GM19468 (cell line): ENCODE measurements around the gene ZNF576.
"Not testable (repeated sequence)": the region's sequence is repeated elsewhere in the genome, so short reads cannot be mapped to it uniquely, and the experiment has no call there.

Source experiments
- ATAC-seq: cut with Tn5 transposase; IDR thresholded peaks from one replicate; pipeline ENCODE4 v1.9.1; 2021; ENCODE audit warnings: mild to moderate bottlenecking, moderate library complexity, moderate number of reproducible peaks; ENCODE audit not compliant: unreplicated experiment; ENCODE audit errors: extremely low read depth

The ZNF576 gene

DNA sequence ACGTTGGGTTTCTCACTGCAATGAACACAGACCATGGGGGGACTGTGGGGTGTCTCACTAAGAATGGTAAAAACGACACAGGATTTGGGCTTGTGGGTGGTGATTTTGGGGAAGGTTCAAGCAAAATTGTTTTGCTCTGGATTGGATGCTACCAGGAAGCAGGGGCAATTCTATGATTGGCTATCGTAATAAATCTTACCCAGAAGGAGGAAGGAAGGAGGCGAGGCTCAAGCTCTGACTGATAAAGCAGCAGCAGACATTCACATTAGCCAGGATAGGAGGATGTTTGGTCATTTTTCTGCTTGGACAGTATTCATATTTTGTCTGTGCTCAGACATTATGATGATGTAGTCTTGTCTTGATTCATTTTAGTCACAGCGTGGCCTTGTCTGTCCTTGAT lies 1.5 kb downstream of the ZNF576 start:
- ATAC-seq, result no peak

DNA sequence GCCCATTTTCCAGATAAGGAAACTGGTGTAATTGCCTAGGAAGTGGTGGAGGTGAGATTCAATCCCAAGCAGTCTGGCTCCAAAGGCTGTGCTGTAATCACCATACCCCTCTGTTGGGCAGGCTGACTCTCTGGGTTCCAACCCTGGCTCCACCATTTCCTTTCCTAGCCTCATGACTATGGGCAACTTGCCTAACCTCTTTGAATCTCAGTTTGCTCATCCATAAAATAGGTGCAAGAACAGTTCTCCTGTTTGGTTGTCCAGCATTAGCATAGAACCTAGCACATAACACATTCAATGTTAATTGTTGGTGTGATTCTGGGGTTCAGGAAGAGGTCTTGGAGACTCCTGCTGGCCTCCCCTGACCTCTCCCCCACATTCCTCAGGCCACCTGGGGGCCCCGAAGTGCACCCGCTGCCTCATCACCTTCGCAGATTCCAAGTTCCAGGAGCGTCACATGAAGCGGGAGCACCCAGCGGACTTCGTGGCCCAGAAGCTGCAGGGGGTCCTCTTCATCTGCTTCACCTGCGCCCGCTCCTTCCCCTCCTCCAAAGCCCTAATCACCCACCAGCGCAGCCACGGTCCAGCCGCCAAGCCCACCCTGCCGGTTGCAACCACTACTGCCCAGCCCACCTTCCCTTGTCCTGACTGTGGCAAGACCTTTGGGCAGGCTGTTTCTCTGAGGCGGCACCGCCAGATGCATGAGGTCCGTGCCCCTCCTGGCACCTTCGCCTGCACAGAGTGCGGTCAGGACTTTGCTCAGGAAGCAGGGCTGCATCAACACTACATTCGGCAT lies 2.2 kb downstream of the ZNF576 start:
- no peak for ATAC-seq

DNA sequence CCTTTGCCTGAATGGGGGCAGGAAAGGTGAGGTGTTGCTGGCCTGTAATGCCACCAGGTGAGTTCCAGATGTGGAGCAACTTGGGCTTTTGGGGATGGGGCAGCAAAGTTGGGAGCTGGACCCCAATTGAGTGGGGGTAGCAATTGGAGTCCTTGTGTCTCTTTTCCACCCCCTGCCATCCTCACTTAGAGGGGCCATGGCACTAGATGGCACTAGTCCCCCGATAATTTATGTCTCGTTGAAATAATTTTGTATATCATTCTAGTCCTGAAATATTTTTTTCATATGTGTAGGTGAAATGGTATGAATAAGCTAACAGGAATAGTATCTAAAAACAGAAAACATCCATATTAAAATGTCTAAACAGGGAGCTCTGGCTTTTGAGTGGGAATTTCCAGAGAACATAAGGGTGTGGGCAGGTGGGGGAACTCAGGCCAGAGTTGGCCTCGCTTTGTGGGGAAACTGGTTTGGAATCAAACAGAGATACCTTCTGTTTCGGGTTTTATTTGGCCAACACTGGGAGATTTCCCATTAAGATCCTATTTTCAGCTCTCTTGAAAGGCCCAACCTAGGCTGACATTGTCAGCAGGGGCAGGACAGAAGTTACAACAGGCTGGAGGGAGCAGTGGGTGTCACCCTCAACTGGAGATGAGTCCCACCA lies 3.4 kb downstream of the ZNF576 start:
- ATAC-seq, result no peak

DNA sequence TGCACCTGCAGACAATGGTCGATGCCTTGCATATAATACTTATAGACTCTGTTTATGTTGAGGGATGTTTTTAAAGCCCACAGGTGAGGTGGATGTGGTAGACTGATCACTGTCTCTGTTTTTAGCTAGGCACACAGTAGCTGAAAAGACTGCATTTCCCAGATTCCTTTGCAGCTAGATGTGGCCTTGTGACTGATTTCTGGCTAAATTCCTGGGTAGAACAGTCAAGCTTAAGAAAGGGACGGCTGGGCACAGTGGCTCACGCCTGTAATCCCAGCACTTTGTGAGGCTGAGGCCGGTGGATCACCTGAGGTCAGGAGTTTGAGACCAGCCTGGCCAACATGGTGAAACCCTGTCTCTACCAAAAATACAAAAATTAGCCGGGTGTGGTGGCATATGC lies 3.9 kb downstream of the ZNF576 start:
- ATAC-seq, result not testable (repeated sequence)

DNA sequence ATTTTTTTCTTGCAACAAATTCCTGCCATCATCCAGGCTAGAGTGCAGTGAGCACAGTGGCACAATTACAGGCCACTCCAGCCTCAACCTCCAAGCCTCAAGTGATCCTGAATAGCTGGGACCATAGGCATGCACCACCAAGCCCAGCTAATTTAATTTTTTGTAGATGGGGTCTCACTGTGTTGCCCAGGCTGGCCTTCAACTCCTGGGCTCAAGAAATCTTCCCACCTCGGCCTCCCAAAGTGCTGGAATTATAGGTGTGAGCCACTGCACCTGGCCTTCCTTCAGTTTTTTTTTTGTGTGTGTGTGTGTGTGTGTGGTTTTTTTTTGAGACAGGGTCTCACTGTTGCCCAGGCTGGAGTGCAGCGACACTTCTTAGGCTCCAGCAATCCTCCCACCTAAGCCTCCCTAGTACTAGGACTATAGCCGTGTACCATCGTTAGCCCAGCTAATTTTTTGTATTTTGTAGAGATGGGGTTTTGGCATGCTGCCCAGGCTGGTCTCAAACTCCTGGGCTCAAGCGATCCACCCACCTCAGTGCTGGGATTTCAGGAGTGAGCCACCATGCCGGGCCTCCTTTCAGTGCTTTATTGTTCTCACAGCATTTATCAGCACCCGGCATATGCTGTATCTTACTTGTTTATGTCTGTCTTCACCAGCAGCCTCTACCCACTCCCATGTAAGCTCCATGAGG lies 9.6 kb downstream of the ZNF576 start:
- ATAC-seq, result no peak

DNA sequence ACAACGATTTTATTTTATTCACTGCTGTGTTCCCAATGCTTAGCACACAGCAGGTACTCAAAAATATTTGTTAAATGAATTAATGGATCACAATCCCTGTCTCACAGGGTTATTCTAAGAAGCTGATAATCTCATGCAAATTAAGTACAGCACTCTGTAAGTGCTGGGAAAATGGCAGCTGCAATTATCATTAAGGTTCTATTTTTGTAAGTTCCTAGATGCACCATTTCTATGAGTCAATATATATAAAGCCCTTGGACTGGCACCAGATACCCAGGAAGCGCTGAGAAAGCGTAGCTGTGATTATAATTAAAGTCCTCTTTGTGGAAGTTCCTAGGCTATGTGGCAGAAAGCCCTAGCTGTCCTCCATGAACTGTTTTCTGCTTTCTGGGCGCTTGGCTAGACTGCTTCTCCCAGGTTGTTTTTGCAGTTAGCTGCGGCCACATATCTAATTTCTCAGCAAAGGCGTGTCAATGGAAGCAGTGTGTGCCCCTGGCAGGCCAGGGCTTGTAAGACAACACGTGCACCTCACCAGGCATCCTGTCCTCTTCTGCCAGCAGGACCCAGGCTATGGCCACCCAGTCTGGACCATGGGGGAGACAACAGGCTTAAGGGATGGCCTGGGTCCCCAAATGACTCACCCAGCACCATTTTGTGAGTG lies 10.3 kb downstream of the ZNF576 start:
- no peak for ATAC-seq

DNA sequence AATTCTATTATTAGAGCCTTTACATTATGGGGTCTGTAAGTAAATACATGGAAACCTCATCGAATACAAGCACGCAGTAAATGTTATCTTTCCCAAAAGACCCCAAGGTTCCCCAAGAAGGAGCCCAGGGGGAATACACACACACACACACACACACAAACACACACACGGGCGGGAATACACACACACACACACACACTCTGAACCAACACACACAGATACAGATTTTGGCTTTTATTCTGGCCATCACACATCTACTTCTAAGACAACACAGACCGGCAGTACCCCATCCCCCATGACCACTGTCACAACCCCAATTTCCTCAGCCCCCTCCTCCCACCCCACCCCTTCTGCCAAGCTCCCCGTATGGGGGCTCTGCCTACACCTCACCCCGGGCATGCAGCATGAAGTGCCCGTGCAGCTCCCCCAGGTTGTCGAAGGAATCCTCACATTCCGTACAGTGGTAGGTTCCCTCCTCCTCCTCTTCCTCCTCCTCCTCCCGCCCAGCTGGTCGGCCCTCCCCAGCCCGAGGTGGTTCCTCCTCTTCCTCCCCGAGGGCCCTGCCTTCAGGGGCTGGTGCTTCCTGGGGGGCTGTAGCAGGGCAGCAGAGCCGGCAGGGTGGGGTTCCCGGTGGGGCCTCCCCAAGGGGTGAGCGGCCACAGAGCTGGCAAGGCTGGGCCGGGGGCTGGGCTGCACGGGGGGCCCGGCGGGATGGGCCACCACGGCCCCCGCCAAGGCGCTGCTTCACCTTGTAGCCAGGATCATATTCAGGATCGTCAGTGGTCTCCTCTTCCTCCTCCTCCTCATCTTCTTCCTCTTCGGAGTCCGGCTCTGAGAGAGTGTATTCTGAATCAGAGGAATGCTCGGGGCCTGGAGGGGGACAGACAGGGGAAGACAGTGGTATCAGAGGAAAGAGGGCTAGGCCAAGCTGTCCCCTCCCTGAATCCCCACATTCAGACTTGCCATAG lies 11.1 kb downstream of the ZNF576 start:
- ATAC-seq, result no peak

DNA sequence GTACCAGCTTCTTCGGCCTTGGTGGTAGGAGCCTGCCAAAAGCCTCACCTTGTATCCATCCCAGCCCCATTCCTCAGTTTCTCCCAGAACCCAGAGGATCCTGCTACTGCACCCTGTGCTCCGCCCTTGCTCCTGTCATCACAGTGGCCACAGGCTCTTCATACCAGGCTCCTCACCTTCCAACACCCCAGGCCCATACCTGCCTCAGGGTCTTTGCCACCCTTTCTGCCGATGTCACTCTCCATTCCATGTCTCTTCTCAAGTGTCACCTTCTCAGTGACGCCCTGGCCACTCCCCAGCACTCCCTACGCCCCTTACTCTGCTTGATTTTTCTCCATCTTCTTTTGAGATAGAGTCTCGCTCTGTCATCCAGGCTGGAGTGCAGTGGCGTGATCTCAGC lies 13.5 kb downstream of the ZNF576 start:
- ATAC-seq, result no peak

DNA sequence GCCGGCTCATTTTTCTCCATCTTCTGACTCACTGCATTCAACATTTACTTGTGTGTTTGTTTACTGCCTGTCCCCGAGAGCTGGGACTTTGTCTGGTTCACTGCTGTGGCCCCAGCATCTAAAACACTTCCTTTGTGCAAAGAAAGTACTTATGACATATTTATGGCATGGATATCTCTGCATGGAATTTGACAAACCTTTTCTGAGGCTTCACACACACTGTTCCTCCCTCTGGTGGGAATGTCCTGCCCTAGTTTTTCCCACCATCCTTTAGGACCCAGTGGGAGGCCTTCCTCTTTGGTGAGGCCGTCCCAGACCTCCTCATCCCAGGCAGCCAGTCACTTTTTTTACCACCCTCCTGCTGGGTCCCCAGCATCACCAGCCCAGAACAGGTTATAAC lies 14.1 kb downstream of the ZNF576 start:
- ATAC-seq, result no peak

DNA sequence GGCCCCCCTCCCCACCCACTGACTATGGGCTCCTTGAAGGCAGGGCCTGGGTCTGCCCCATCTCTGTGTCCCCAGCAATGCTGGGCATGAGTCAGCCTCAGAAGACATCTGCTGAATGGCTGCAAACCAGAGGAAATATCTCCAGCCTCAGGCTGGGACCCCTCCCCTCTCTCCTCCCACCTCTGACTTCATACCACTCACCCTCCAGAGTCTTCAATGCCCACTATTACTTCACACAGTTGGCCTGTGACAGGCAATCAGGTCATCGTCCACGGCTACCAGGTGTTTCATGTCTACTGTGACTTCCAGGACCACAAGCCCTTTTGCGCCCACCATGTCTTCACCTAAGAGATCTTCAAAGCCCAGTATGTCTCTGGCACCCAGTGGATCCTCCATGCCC lies 15.4 kb downstream of the ZNF576 start, which contains the start of gene SRRM5:
Gene SRRM5, plus strand, starts transcription at position 301 of the 400 bp plus-strand sequence. Its CDS starts 34 bp downstream, at position 335.
- ATAC-seq, result no peak

DNA sequence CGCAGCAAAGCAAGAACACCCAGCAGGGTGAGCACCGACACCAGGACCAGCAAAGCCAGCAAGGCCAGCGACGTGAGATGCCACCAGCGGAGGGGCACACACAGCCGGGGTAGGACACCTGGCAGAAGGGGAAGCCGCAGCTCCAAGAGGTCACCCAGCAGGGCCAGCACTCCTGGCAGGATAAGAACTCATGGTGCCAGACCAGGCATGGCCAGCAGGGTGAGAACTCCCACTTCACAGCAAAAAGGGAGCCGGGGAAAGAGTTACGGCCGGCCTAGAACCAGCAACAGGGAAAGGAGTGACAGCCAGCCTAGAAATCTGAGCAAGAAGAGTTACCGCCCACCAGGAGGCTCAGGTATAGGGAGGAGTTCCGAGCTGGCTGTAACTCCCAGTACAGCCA lies 16.0 kb downstream of the ZNF576 start:
- no peak for ATAC-seq

DNA sequence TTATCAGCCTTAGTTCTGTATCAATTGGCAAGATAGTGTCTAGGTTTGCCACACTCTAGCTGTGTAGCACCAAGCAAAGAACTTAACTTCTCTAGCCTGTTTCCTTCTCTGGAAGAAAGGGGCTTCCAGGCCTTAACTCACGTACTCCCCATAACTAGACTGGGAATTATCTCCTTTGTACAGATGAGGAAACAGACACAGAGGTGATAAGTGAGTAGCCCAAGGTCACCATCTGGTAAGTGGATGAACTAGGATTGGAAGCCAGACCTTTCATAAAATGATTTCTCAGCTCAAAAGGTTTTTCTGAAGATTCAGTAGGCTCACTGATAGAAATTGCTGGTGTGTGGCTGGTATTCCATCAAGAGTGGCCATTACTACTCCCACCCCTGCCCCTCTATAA lies 19.9 kb downstream of the ZNF576 start:
- no peak for ATAC-seq

DNA sequence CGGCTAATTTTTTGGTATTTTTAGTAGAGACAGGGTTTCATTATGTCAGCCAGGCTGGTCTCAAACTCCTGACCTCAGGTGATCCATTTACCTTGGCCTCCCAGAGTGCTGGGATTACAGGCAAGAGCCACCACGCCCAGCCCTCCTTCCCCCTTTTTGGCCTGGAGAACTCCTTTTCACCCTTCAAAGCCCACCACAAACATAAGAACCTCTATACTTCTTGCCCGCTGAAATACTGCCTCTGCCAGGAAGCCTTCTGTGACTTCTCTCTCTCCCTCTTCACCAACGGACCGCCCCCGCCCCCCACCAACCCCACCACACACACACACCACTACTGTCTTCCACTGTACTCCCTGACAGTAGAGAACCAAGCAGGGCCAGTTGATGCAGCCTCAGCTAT lies 20.6 kb downstream of the ZNF576 start:
- no peak for ATAC-seq

DNA sequence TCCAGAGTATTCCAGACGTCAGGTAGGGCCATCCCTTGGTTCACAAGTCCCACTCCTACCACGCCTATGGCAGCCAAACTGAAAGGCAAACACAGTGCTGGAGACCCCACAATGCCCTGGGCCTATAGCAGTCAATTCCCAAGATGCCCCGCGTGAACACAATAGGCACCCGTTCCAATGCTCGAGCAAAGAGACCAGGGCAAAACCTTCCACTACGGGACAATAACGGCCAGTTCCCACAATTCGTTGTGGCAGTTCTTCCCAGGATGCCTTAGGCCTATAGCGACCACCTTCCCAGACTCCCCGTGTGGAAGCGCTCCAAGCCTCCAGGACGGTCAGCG lies 22.5 kb downstream of the ZNF576 start:
- ATAC-seq, result no peak

DNA sequence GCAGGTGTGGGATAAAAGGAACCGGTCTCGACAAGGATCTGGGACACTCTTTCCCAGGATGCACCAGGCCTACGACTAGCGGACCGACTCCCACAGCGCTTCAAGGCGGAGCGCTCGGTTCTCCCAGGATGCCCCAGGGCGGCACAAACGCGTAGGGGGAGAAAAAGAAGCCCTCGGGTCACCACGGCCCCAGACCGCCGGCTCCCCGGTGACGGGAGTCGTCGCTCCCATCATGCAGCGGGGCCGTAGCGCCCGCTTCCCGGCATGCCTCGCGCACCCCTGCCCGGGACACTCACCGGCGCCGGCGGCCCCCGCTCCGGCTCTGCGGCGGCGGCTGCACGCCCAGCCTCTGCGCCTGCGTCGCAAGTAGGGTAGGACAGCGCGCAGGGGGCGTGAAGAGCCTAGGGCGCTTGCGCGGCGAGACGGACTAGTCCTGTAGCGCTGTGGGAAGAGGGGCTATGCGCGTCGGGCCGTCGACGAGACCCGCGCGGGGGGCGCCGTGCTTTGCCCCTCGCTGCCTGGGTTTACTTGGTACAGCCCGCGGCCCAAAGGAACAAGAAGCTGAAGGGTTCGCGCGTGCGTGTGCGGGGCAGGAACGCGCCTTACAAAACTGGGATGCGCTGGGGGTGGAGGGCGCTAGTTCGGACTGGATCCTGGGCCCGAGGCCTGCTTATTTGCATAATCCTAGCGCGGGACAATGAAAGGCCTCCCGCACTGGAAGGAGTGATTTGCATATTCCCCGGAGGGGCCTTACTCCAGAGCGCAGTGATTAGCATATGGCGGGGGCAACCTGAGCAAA lies 23.1 kb downstream of the ZNF576 start, which contains the start of gene ZNF428:
Gene ZNF428, minus strand, starts transcription at position 368 of the 799 bp plus-strand sequence. CDS start 5,325 bp downstream, outside the sequence.
- peak; percentile 77 for ATAC-seq

DNA sequence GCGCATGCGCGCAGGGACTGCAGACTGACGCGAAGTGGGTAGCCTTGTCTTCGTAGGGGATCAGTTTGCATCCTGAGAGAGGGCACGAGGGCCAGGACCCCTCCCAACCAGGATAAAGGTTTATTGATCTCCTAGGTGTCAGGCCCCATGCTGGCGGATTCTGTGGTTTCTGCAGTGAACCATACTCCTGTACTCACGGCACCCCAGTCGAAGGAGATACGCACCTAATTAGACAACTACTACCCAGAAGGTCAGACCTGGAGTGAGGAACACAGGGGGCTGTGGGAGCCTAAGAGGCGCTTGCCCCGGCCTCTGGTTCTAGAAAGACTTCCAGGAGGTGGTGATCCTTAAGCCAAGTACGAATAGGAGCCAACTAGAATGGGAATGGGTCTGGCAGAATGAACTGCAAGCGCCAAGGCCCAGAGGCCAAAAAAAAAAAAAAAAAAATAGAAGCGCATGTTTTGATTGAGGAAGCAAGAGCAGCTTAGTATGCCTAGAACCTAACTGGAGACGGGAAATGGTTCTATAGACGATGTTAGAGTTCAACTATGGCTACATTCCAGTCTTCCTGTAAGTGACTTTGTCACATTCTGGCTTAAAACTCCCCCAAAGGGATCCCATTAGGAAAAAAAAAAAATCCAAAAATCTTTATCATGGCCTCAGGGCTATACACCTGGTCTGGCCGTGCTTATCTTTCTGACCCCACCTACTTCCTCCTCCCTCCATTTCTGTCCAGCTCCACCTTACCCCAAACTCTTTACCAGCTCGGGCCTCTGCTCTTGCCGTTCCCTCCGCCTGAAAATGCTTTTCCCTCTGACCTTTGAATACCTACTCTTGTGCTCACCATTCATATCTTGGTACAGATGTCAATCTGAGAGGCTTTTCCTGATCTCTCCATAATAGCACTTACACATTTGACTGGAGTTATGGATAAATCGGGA lies 23.9 kb downstream of the ZNF576 start:
- no peak for ATAC-seq

DNA sequence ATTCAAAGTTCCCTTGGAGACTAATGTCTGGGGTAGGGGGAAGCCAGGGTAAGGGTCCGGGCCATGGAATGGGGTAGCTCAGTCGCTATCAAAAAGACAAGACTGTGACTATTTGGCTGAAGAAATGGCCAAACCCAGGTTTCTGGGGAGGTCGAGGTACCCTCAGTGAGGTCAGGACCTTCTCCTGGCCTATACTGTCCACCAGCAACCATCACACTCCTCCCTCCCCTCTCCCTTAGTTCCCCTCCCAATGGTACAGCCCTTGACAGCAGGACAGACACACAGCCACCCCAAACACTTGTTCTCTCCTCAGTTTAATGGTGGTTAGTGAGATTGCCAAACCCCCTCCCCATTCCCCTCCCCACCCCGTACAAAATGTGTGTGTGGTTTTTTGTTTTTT lies 25.7 kb downstream of the ZNF576 start:
- no peak for ATAC-seq

DNA sequence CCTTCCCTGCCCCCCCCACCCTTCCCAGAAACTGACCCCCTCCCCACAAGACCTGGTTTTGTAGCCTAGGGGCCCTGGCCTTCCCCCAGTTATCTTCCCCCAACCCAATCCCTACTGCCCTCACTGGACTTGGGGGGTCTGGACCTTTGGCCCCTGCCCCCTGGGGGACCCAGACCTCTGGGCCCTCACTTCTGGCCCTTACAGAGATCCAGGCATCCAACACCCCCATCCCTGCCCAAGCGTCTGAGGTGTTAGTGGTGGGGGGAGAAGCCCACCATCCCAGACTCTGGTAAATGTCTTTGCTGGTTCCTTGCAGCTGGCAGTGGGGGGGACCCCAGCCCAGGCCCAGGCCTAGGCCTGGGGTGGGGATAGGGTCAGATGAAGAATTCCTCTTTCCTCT lies 26.6 kb downstream of the ZNF576 start:
- no peak for ATAC-seq
